ENCODE results near the gene RASGRP3.

DNA sequence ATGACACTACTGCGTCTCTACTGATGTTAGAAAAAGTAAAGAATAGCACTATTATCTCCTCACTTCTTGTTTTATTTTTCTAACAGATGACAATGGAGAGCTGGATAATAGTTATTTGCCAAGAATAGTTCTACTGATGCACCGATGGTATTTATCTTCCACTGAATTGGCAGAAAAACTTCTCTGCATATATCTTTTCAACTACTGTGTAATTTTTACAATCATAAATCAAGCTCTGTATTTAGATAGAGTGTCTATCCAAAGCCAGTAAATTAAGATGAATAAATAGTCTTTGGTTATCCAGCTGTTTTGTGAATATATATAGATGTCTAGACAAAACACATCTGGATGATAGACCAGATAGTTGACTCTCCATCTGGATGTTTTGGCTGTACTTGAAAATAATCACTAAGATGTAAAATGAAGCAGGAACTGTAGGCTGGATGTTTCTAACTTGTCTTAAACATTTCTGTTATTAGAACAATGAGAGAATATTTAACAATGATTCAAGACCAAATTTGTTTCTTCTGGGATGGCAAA, 40.1 kb downstream of the RASGRP3 start:
- TF ChIP-seq GATA2 (IDR thresholded peaks at IDR 0.05; ENCODE audit: low read depth, low read length) (no peak), GATA3 (IDR thresholded peaks at IDR 0.05; ENCODE audit: low read depth, low read length) (no peak)

Measured in SH-SY5Y (cell line).